SH-SY5Y (cell line): ENCODE results near the gene SLC44A1.

ENCODE experiments used
- GATA2 ChIP-seq: IDR thresholded peaks from 2 replicates; pipeline ENCODE4 v1.6.1; 2011; ENCODE audit warnings: mild to moderate bottlenecking, low read depth, low read length
- GATA3 ChIP-seq: IDR thresholded peaks from 2 replicates; pipeline ENCODE4 v1.6.1; 2011; ENCODE audit warnings: low read depth, mild to moderate bottlenecking, low read length, moderate library complexity

GRCh38 chr9:105206821-105207699 is 37.4 kb upstream of the SLC44A1 start:
- TF ChIP-seq GATA2 (no peak), GATA3 (no peak)
